Measurements from ENCODE around the gene TLR3. TPM values are rescaled to one million over a fixed set of nuclear protein-coding genes. Genes with fewer than 3 reads are reported as not detected.
A peak's percentile ranks its signal among the peaks of the same experiment; 100 is the strongest.

TLR3 gene
- total and polyA plus RNA-seq, 2 of the 8 experiments (the other 6 are each of a cell fraction or from before 2014, with no cell fraction given) = 1.00 to 2.6 TPM

GRCh38 chr4:186104114-186104889 is 35.3 kb downstream of the TLR3 start, which contains the start of gene FAM149A:
Gene FAM149A (plus strand): TSS chr4:186104704.
- no peak within 1 kb of the TSS for H3K14ac ChIP-seq (ENCODE audit: insufficient read length)
- DNase-seq (ENCODE audit: low read depth in 1 of 2, low spot score in 2 of 2) (peak in 1 of 2 experiments; percentile 70), FAIRE-seq (no peak)
- peak within 1 kb of the TSS; percentile 72 for H4K8ac ChIP-seq (ENCODE audit: extremely low read depth, insufficient read depth, low read length)
- H4K20me1 ChIP-seq (replicated peaks in 1 of 2; ENCODE audit: control insufficient read depth in 1 of 2, insufficient read depth in 2 of 2, low read length in 2 of 2) = peaks cover 0 to 2% of the 10 kb centered on the region in 2 experiments
- H3K79me2 ChIP-seq (ENCODE audit: control insufficient read depth in 1 of 2, insufficient read depth in 2 of 2, low read length in 2 of 2) = no peaks in the 10 kb centered on the region
- peak within 1 kb of the TSS; percentile 54; the same call in 1 of the 2 replicates for H2AFZ ChIP-seq (ENCODE audit: low read length)
- H3K4ac ChIP-seq (replicated peaks; ENCODE audit: insufficient read length, low read depth, low read length) = no peak within 1 kb of the TSS
- H3K9ac ChIP-seq (replicated peaks in 1 of 4; ENCODE audit: extremely low read depth in 1 of 4, low read depth in 3 of 4, low read length in 3 of 4) = peak within 1 kb of the TSS in 2 of 4 experiments; percentile 6 to 64; a peak in 4 of 7 replicates
- no peak within 1 kb of the TSS for H4K5ac ChIP-seq (ENCODE audit: insufficient read length, low read depth, low read length)
- H3K79me1 ChIP-seq (ENCODE audit: low read depth, low read length) = no peaks in the 10 kb centered on the region
- peaks cover 7% of the 10 kb centered on the region; the same call in 1 of the 2 replicates for H3K23me2 ChIP-seq (ENCODE audit: low read depth, low read length)
- no peak within 1 kb of the TSS for H3K27ac ChIP-seq (ENCODE audit: low read depth, low read length)
- no peak within 1 kb of the TSS for H2BK15ac ChIP-seq (ENCODE audit: low read length)
- H2BK20ac ChIP-seq (ENCODE audit: low read length) = no peak within 1 kb of the TSS
- H3K4me3 ChIP-seq (ENCODE audit: extremely low read depth in 1 of 4, insufficient read depth in 2 of 4, low read depth in 3 of 4, low read length in 4 of 4) = peak within 1 kb of the TSS; percentile 39 to 67 (median 44)
- H4K91ac ChIP-seq (replicated peaks; ENCODE audit: insufficient read length, low read length) = no peak within 1 kb of the TSS
- no peaks in the 10 kb centered on the region for H3K36me3 ChIP-seq (ENCODE audit: control insufficient read depth in 2 of 4, insufficient read depth in 4 of 4, low read length in 3 of 4)
- H3K9me3 ChIP-seq (ENCODE audit: insufficient read depth in 2 of 2, low read depth in 1 of 2, low read length in 1 of 2) = no peaks in the 10 kb centered on the region
- WGBS, 2 experiments (ENCODE audit: extremely low coverage in 1 of 2, insufficient coverage in 1 of 2, insufficient read length in 1 of 2, insufficient replicate concordance in 2 of 2, low coverage in 1 of 2, low lambda C conversion rate in 2 of 2, missing lambda C conversion rate in 1 of 2) = 40% methylated on average over 30 of the region's 57 CpGs; no CpG with 5 or more reads in 1 of the 2 experiments
- peaks cover 7 to 35% (median 27%) of the 10 kb centered on the region in 4 experiments; a peak in 6 of 7 replicates for H3K27me3 ChIP-seq (replicated peaks in 1 of 4; ENCODE audit: control insufficient read depth in 3 of 4, extremely low read depth in 1 of 4, insufficient read depth in 3 of 4, low read length in 3 of 4)
- peak within 1 kb of the TSS; percentile 4; the same call in 1 of the 2 replicates for H3K18ac ChIP-seq (ENCODE audit: extremely low read depth, low read length)
- no peak within 1 kb of the TSS for H2BK120ac ChIP-seq (replicated peaks; ENCODE audit: low read depth, low read length)
- H2BK5ac ChIP-seq (ENCODE audit: low read depth, low read length) = no peak within 1 kb of the TSS
- H2BK12ac ChIP-seq (ENCODE audit: low read depth, low read length) = peak within 1 kb of the TSS; percentile 29; the same call in 1 of the 2 replicates
- no peak within 1 kb of the TSS for H2AK5ac ChIP-seq (ENCODE audit: low read depth, low read length)
- no peak within 1 kb of the TSS for H3K56ac ChIP-seq (replicated peaks; ENCODE audit: insufficient read length, low read depth, low read length)
- peak within 1 kb of the TSS; percentile 76 to 88 for H3K4me2 ChIP-seq (ENCODE audit: insufficient read depth in 1 of 2, low read depth in 2 of 2, low read length in 2 of 2)
- ChIA-PET POLR2A (ENCODE audit: partially characterized antibody) (interaction anchor here (2.2 kb wide), 1 partner anchor 22 kb away, joined by 9 read pairs; no protein-coding TSS in a partner anchor), CTCF (ENCODE audit: partially characterized antibody) (interaction anchor here (0.9 to 5.5 kb wide), 4 partner anchors 11 to 66 kb away, joined by 3 to 16 read pairs (median 3); no protein-coding TSS in a partner anchor)
- H3K4me1 ChIP-seq (replicated peaks in 1 of 4; ENCODE audit: control insufficient read depth in 3 of 4, insufficient read depth in 4 of 4, low read length in 3 of 4) = peaks cover 0 to 10% (median 4%) of the 10 kb centered on the region in 4 experiments; a peak in 4 of 7 replicates
- no peak within 1 kb of the TSS for H3K23ac ChIP-seq (ENCODE audit: insufficient read length)
- TF ChIP-seq MAX (IDR thresholded peaks at IDR 0.05) (peak; percentile 95), RXRA (IDR thresholded peaks at IDR 0.05; ENCODE audit: insufficient read depth, low read depth, low read length) (no peak), HDAC2 (IDR thresholded peaks at IDR 0.05; ENCODE audit: borderline replicate concordance in 1 of 2, low read depth in 2 of 2, low read length in 2 of 2) (0 out of 4 replicates have a peak, but pooled peaks of 1 of the 2 experiments have one; percentile 11), EZH2 (IDR thresholded peaks at IDR 0.05; ENCODE audit: low read depth, low read length, severe bottlenecking) (no peak), CTCF (IDR thresholded peaks at IDR 0.05; ENCODE audit: control extremely low read depth in 1 of 3, insufficient read depth in 1 of 3, low read depth in 1 of 3, low read length in 3 of 3) (no peak), E2F6 (IDR thresholded peaks at IDR 0.05) (peak; percentile 84)
